ENCODE data around the gene EAF1. TPM values are rescaled to one million over a fixed set of nuclear protein-coding genes. Genes with fewer than 3 reads are reported as not detected.

EAF1 gene
- total and polyA plus RNA-seq, 12 donors, result 2.3 to 12.4 (median 8.3) TPM

- TF ChIP-seq, protein P1, sequence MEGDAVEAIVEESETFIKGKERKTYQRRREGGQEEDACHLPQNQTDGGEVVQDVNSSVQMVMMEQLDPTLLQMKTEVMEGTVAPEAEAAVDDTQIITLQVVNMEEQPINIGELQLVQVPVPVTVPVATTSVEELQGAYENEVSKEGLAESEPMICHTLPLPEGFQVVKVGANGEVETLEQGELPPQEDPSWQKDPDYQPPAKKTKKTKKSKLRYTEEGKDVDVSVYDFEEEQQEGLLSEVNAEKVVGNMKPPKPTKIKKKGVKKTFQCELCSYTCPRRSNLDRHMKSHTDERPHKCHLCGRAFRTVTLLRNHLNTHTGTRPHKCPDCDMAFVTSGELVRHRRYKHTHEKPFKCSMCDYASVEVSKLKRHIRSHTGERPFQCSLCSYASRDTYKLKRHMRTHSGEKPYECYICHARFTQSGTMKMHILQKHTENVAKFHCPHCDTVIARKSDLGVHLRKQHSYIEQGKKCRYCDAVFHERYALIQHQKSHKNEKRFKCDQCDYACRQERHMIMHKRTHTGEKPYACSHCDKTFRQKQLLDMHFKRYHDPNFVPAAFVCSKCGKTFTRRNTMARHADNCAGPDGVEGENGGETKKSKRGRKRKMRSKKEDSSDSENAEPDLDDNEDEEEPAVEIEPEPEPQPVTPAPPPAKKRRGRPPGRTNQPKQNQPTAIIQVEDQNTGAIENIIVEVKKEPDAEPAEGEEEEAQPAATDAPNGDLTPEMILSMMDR (IDR thresholded peaks at IDR 0.05), result no peak
- intact Hi-C loops (cut with DNase I), result no loop called here
- H3K4me3 ChIP-seq, result no peak overlapping the region
- DNase-seq, result no peak
- no peak for ATAC-seq
- H3K36me3 ChIP-seq, result peaks cover 0 to 37% (median 0%) of the 10 kb centered on the region in 9 donors
- no peaks in the 10 kb centered on the region for H3K9me3 ChIP-seq
- no peak overlapping the region for H3K27ac ChIP-seq
- WGBS, 2 donors, result 94% methylated on average over 8 of the region's 8 CpGs
- H3K4me1 ChIP-seq, result no peaks in the 10 kb centered on the region
- no peaks in the 10 kb centered on the region for H3K27me3 ChIP-seq
These were observed 26.1 kb downstream of the EAF1 start for GRCh38 chr3:15453501-15453900.

DNA sequence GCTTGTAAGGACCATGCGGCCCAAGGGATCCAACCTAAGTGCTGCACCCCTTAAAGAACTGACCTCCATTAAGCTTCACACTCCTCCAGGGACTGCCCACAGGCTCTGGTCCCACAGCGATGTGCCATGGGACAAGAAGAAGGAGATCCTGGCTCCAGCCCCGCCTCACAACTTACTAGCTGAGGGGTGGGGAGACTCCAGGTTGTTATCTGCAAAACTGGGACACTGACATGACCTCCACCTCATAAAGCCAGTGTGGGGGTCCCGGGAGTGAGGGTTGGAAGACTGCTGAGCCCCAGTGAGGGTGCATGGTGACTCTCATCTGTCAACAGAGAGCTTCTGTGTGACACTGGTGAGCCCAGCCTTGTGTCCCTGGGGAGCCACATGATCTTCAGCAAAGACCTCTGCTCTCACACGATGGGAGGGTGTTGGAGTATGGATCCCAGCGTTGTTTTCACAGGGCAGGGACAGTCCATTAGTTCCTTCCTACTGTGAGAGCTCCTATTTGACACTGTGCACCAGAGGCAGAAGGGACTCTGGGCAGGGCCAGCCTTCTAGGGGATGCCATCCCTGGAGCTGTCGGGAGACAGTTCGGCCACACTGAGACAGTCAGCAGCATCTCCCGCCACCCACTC, 26.7 kb downstream of the EAF1 start:
- H3K9me3 ChIP-seq, result no peaks in the 10 kb centered on the region
- no peaks in the 10 kb centered on the region for H3K4me1 ChIP-seq
- 78 to 83% methylated on average over 9 of the region's 9 CpGs for WGBS, 2 donors
- no peak overlapping the region for H3K4me3 ChIP-seq
- no peak overlapping the region for H3K27ac ChIP-seq
- H3K36me3 ChIP-seq, result peaks cover 0 to 38% (median 0%) of the 10 kb centered on the region in 9 donors
- TF ChIP-seq, protein P1 (IDR thresholded peaks at IDR 0.05), result no peak
- no peak for DNase-seq
- intact Hi-C loops (cut with DNase I), result no loop called here
- peak in 1 of 8 donors; percentile 16 for ATAC-seq
- no peaks in the 10 kb centered on the region for H3K27me3 ChIP-seq

GRCh38 chr3:15454965-15455364, 27.6 kb downstream of the EAF1 start:
- DNase-seq (no peak), ATAC-seq (no peak)
- no peak overlapping the region for H3K27ac ChIP-seq
- H3K4me1 ChIP-seq, result no peaks in the 10 kb centered on the region
- TF ChIP-seq, protein P1 (IDR thresholded peaks at IDR 0.05), result no peak
- intact Hi-C loops (cut with DNase I), result no loop called here
- peaks cover 0 to 41% (median 0%) of the 10 kb centered on the region in 9 donors for H3K36me3 ChIP-seq
- H3K4me3 ChIP-seq, result no peak overlapping the region
- H3K9me3 ChIP-seq, result no peaks in the 10 kb centered on the region
- H3K27me3 ChIP-seq, result no peaks in the 10 kb centered on the region

- DNase-seq, result no peak
- 92 to 93% methylated on average over 7 of the region's 7 CpGs for WGBS, 2 donors
- Histone ChIP-seq H3K4me1 (no peaks in the 10 kb centered on the region), H3K9me3 (no peaks in the 10 kb centered on the region), H3K36me3 (peaks cover 0 to 38% (median 0%) of the 10 kb centered on the region in 9 donors), H3K4me3 (no peak overlapping the region), H3K27me3 (no peaks in the 10 kb centered on the region), H3K27ac (no peak overlapping the region)
- TF ChIP-seq, protein P1 (IDR thresholded peaks at IDR 0.05), result no peak
- intact Hi-C loops (cut with DNase I), result no loop called here
- peak in 1 of 8 donors; percentile 35 for ATAC-seq
These were observed 28.4 kb downstream of the EAF1 start for GRCh38 chr3:15455756-15456155.
